Mesothelial cell of epicardium (in vitro differentiated cells): Measurements from ENCODE around the gene IFNL2. TPM values are rescaled to one million over a fixed set of nuclear protein-coding genes. Genes with fewer than 3 reads are reported as not detected.
"Not testable (repeated sequence)": the region's sequence is repeated elsewhere in the genome, so short reads cannot be mapped to it uniquely, and the experiment has no call there.

ENCODE experiments used
- DNase-seq, 2 experiments: peaks; one replicate each; pipeline ENCODE4 v3.0.0; 2021; ENCODE audit warnings: low spot score in 2 of 2; ENCODE audit not compliant: unreplicated experiment in 2 of 2
- H3K27ac Mint-ChIP-seq: 2 replicates; pipeline ENCODE4 v1.8.0; 2021; ENCODE audit warnings: mixed read lengths
- H3K27me3 Mint-ChIP-seq: 2 replicates; pipeline ENCODE4 v1.8.0; 2021; ENCODE audit warnings: low read depth, mixed read lengths
- H3K36me3 Mint-ChIP-seq: 2 replicates; pipeline ENCODE4 v1.8.0; 2021; ENCODE audit warnings: mixed read lengths
- H3K4me1 Mint-ChIP-seq: 2 replicates; pipeline ENCODE4 v1.8.0; 2021; ENCODE audit warnings: mixed read lengths
- H3K4me3 Mint-ChIP-seq: 2 replicates; pipeline ENCODE4 v1.8.0; 2021; ENCODE audit warnings: mild to moderate bottlenecking, moderate library complexity, mixed read lengths
- H3K9me3 Mint-ChIP-seq: 2 replicates; pipeline ENCODE4 v1.8.0; 2021; ENCODE audit warnings: mixed read lengths
- CTCF ChIP-seq: fragments of 200-600 bp; sonication (generic); IDR thresholded peaks from one replicate; pipeline ENCODE4 v1.5.0; 2021; ENCODE audit warnings: antibody characterized with exemption; ENCODE audit not compliant: unreplicated experiment
- total RNA-seq: library from RNA; stranded (reverse); gene quantifications from 3 replicates; pipeline ENCODE4 v1.2.1, GENCODE V29; 2021

The IFNL2 gene
- total RNA-seq, 1 donor from 2014 or later: not detected

GRCh38 chr19:39236527-39236926 is 31.7 kb upstream of the IFNL2 start:
- no peaks in the 10 kb centered on the region for H3K36me3 Mint-ChIP-seq
- H3K4me3 Mint-ChIP-seq: no peak overlapping the region
- H3K9me3 Mint-ChIP-seq: no peaks in the 10 kb centered on the region
- no peak for DNase-seq
- peaks cover 6% of the 10 kb centered on the region for H3K4me1 Mint-ChIP-seq
- H3K27ac Mint-ChIP-seq: no peak overlapping the region
- H3K27me3 Mint-ChIP-seq: peaks cover 37% of the 10 kb centered on the region
- no peak for TF ChIP-seq CTCF

DNA sequence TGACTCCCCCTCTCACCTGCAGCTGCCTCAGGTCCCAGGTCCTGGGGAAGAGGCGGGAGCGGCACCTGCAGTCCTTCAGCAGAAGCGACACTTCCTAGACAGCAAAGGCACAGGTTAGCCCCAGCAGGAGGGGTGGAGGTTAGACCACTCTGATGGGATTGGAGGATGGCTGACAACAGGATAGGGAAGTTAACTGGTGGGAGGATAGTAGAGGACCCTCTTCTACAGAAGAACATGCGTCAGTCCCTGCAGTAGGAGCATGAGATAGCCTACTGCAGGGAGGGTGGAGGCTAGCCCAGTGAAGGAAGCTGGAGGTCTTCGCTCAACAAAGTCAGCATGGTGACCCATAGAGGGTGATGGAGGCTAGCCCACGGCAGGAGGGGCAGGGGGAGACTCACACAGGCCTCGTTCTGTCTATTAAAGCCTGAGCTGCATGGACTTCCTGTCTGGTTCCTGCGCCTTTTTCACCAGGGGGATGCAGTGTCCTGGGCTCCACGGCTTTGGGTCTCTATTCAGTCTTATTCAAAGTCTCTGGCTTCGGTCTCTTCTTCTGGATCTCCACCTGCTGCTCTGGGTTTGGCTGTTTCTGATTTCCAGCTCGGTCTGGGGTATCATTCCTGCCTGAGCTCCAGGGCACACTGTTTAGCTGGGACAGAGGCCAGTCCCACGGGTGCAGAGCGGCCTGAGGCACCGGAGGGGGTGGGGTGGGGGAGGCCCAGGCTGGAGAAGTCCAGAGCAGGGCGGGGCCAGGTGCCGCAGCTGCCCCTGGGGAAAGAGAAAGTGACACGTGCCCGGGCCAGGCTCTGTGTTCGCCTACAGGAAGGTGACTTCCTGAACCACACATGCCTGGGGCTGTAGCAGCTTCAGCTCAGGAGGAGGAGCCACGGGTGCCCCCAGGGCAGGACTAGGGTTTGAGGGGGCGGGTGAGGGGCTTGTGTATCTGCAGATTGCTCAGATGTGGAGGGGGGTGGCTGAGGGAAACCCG is 30.7 kb upstream of the IFNL2 start:
- Mint-ChIP-seq H3K4me1 (peaks cover 6% of the 10 kb centered on the region), H3K9me3 (no peaks in the 10 kb centered on the region), H3K4me3 (no peak overlapping the region), H3K27me3 (peaks cover 32% of the 10 kb centered on the region), H3K27ac (no peak overlapping the region), H3K36me3 (no peaks in the 10 kb centered on the region)
- TF ChIP-seq CTCF: no peak
- DNase-seq: no peak

GRCh38 chr19:39238209-39238608 is 30.0 kb upstream of the IFNL2 start:
- H3K36me3 Mint-ChIP-seq: no peaks in the 10 kb centered on the region
- no peak for TF ChIP-seq CTCF
- no peak for DNase-seq
- no peak overlapping the region for H3K4me3 Mint-ChIP-seq
- H3K27me3 Mint-ChIP-seq: peaks cover 33% of the 10 kb centered on the region
- no peaks in the 10 kb centered on the region for H3K9me3 Mint-ChIP-seq
- H3K4me1 Mint-ChIP-seq: peaks cover 6% of the 10 kb centered on the region
- H3K27ac Mint-ChIP-seq: no peak overlapping the region

GRCh38 chr19:39238944-39239343 is 29.3 kb upstream of the IFNL2 start:
- TF ChIP-seq CTCF: no peak
- H3K4me1 Mint-ChIP-seq: peaks cover 6% of the 10 kb centered on the region
- no peak for DNase-seq
- H3K4me3 Mint-ChIP-seq: no peak overlapping the region
- no peak overlapping the region for H3K27ac Mint-ChIP-seq
- H3K36me3 Mint-ChIP-seq: no peaks in the 10 kb centered on the region
- no peaks in the 10 kb centered on the region for H3K9me3 Mint-ChIP-seq
- H3K27me3 Mint-ChIP-seq: peaks cover 36% of the 10 kb centered on the region

- H3K27me3 Mint-ChIP-seq: peaks cover 40% of the 10 kb centered on the region
- H3K4me1 Mint-ChIP-seq: peaks cover 6% of the 10 kb centered on the region
- no peak overlapping the region for H3K27ac Mint-ChIP-seq
- no peak overlapping the region for H3K4me3 Mint-ChIP-seq
- no peaks in the 10 kb centered on the region for H3K36me3 Mint-ChIP-seq
- H3K9me3 Mint-ChIP-seq: no peaks in the 10 kb centered on the region
- no peak for DNase-seq
- no peak for TF ChIP-seq CTCF
Observed at GRCh38 chr19:39240421-39240820, 27.8 kb upstream of the IFNL2 start.

DNA sequence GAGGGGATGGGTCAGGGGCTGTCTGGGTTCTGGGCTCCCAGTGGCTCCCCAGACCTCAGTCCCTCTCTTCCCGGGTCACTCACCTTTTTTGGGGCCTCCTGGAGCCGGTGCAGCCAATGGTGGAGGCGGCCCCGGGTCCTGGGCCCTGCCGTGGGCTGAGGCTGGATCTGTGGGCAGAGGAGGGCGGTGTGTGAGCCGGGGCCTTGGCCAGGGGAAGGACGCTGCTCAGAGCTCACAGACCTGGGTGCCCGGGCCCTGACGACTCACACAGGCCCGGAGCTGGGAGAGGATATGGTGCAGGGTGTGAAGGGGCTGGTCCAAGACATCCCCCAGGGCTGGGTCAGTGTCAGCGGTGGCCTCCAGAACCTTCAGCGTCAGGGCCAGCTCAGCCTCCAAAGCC is 24.5 kb upstream of the IFNL2 start:
- not testable (repeated sequence) for H3K36me3 Mint-ChIP-seq, H3K4me3 Mint-ChIP-seq, H3K27ac Mint-ChIP-seq, H3K4me1 Mint-ChIP-seq, DNase-seq, H3K9me3 Mint-ChIP-seq
- H3K27me3 Mint-ChIP-seq: peaks cover 51% of the 10 kb centered on the region

DNA sequence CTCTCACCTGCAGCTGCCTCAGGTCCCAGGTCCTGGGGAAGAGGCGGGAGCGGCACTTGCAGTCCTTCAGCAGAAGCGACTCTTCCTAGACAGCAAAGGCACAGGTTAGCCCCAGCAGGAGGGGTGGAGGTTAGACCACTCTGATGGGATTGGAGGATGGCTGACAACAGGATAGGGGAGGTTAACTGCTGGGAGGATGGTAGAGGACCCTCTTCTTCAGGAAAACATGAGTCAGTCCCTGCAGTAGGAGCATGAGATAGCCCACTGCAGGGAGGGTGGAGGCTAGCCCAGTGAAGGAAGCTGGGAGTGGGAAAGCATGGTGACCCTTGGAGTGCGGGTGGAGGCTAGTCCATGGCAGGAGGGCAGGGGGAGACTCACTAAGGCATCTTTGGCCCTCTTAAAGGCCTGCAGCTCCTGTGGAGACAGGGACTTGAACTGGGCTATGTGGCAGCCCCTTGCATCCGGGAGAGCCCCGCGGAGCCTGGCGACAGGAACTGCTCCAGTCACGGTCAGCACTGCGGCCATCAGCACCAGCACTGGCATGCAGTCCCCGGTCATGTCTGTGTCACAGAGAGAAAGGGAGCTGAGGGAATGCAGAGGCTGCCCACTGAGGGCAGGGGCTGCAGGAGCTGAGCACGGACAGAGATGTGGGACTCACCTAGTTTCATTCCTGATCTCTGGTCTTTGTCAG is 23.6 kb upstream of the IFNL2 start, which contains the start of gene IFNL3:
TSS of gene IFNL3 (minus strand) at position 597 of the 691 bp plus-strand sequence. CDS start at position 558, 39 bp downstream.
- Mint-ChIP-seq H3K4me1 (peaks cover 10% of the 10 kb centered on the region), H3K27me3 (peaks cover 56% of the 10 kb centered on the region)
- not testable (repeated sequence) for H3K36me3 Mint-ChIP-seq, DNase-seq, H3K4me3 Mint-ChIP-seq, H3K27ac Mint-ChIP-seq, H3K9me3 Mint-ChIP-seq

- DNase-seq, H3K36me3 Mint-ChIP-seq, H3K27ac Mint-ChIP-seq, H3K9me3 Mint-ChIP-seq, H3K4me3 Mint-ChIP-seq: not testable (repeated sequence)
- Mint-ChIP-seq H3K4me1 (peaks cover 13% of the 10 kb centered on the region), H3K27me3 (peaks cover 58% of the 10 kb centered on the region)
Observed at GRCh38 chr19:39245166-39245565, 23.0 kb upstream of the IFNL2 start.
